Measurements from ENCODE around the gene EXOC6B.

DNA sequence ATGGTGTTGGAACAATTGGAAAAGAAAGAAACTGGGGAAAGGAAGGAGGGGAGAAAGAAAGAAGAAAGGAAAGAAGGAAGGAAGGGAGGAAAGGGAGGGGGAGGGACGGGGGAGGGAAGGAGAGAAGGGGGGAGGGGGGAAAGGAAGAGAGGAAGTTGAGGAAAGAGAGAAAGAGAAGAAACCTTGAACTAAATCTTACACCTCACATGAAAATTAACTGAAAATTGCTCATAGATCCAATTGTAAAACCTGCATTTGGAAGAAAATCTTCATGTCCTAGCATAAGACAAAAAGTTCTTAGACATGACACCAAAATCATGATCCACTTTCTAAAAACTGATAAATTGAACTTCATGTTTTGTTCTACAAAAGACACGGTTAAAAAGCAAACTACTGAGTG lies 163.8 kb downstream of the EXOC6B start:
- no peak for TF ChIP-seq CTCF (IDR thresholded peaks at IDR 0.05)
- TF ChIP-seq POLR2A (IDR thresholded peaks at IDR 0.05), result no peak
